Natural killer cell (primary cell): ENCODE results near the gene RLBP1. TPM values are rescaled to one million over a fixed set of nuclear protein-coding genes. Genes with fewer than 3 reads are reported as not detected.
A peak's percentile ranks its signal among the peaks of the same experiment; 100 is the strongest.

Source experiments
- ATAC-seq, 3 donors: fragments of 150-1000 bp in 2 of 3; fragments of 200-7000 bp in 1 of 3; cut with Tn5 transposase; 1 replicate in 1 of 3; 2 replicates in 2 of 3; pipeline ENCODE4 v1.10.0; 2021; ENCODE audit warnings: mild to moderate bottlenecking in 2 of 3, moderate library complexity in 2 of 3
- DNase-seq, 2 donors: peaks; one replicate each; pipeline versions ENCODE4 v3.0.0 to v3.0.0-alpha.2; 2013 to 2021; ENCODE audit warnings: mixed read lengths in 1 of 2
- H3K27ac ChIP-seq: one replicate; pipeline ENCODE4 v1.5.1; 2013; ENCODE audit warnings: mild to moderate bottlenecking, low read length
- H3K27me3 ChIP-seq: one replicate; pipeline ENCODE4 v1.6.1; 2013; ENCODE audit warnings: low read length; ENCODE audit not compliant: control insufficient read depth, insufficient read depth
- H3K36me3 ChIP-seq: one replicate; pipeline ENCODE4 v1.6.1; 2013; ENCODE audit warnings: low read length; ENCODE audit not compliant: control insufficient read depth, insufficient read depth
- H3K4me1 ChIP-seq: one replicate; pipeline ENCODE4 v1.6.1; 2013; ENCODE audit warnings: low read length; ENCODE audit not compliant: control insufficient read depth, insufficient read depth
- H3K4me3 ChIP-seq: one replicate; pipeline ENCODE4 v1.5.1; 2013; ENCODE audit warnings: low read length
- H3K9me3 ChIP-seq: one replicate; pipeline ENCODE4 v1.6.1; 2013; ENCODE audit warnings: low read length; ENCODE audit not compliant: control insufficient read depth, insufficient read depth
- H3K27ac Mint-ChIP-seq, 2 donors: one replicate each; pipeline ENCODE4 v1.8.0; 2022; ENCODE audit warnings: mild to moderate bottlenecking in 2 of 2, mixed read lengths in 2 of 2, moderate library complexity in 1 of 2
- H3K27me3 Mint-ChIP-seq, 2 donors: one replicate each; pipeline ENCODE4 v1.8.0; 2022; ENCODE audit warnings: low read depth in 2 of 2, mixed read lengths in 2 of 2
- H3K36me3 Mint-ChIP-seq: one replicate; pipeline ENCODE4 v1.8.0; 2022; ENCODE audit warnings: mixed read lengths
- H3K4me1 Mint-ChIP-seq, 2 donors: one replicate each; pipeline ENCODE4 v1.8.0; 2022; ENCODE audit warnings: mixed read lengths in 2 of 2
- H3K4me3 Mint-ChIP-seq: one replicate; pipeline ENCODE4 v1.8.0; 2022; ENCODE audit warnings: mild to moderate bottlenecking, moderate library complexity, mixed read lengths
- H3K9me3 Mint-ChIP-seq, 2 donors: one replicate each; pipeline ENCODE4 v1.8.0; 2022; ENCODE audit warnings: mixed read lengths in 2 of 2
- CTCF ChIP-seq: fragments of 200-600 bp; IDR thresholded peaks from one replicate; pipeline ENCODE4 v1.8.0; 2022; ENCODE audit warnings: antibody characterized with exemption
- WGBS: methylation state at CpG from one replicate; pipeline ENCODE4 v1.1.7; 2013; ENCODE audit warnings: missing lambda C conversion rate; ENCODE audit not compliant: insufficient coverage; 5-methylcytosine and 5-hydroxymethylcytosine counted together
- intact Hi-C: fragments of 100-400 bp; cut with micrococcal nuclease; formaldehyde crosslinking; loops from one replicate; pipeline ENCODE4 v1.14.2; 2022
- total RNA-seq, 4 donors: library from RNA; stranded (reverse); fragments of 120-200 nt in 1 of 4; gene quantifications; one replicate each; pipeline versions ENCODE4 v1.2.3 to v1.2.4, GENCODE V29; 2013 to 2022

The RLBP1 gene
- total RNA-seq, 3 donors from 2014 or later (not counting 1 experiment from before 2014, with no cell fraction given), result not detected

- WGBS, result 46% methylated on average over 1 of the region's 2 CpGs
- no peak for ATAC-seq
- no peaks in the 10 kb centered on the region for H3K27me3 Mint-ChIP-seq
- no peaks in the 10 kb centered on the region for H3K27me3 ChIP-seq
- no peak for DNase-seq
- no peak overlapping the region for H3K27ac ChIP-seq
- peaks cover 15% of the 10 kb centered on the region for H3K4me1 ChIP-seq
- no peak overlapping the region for H3K4me3 Mint-ChIP-seq
- H3K27ac Mint-ChIP-seq, result peak overlapping the region in 1 of 2 donors; percentile 72
- intact Hi-C loops, result no loop called here
- H3K36me3 Mint-ChIP-seq, result no peaks in the 10 kb centered on the region
- peaks cover 49 to 55% of the 10 kb centered on the region in 2 donors for H3K4me1 Mint-ChIP-seq
- TF ChIP-seq CTCF, result no peak
- H3K9me3 ChIP-seq, result no peaks in the 10 kb centered on the region
- H3K4me3 ChIP-seq, result no peak overlapping the region
- H3K9me3 Mint-ChIP-seq, result no peaks in the 10 kb centered on the region
- H3K36me3 ChIP-seq, result peaks cover 4% of the 10 kb centered on the region
Measured at GRCh38 chr15:89165677-89166076, 55.7 kb downstream of the RLBP1 start.

- H3K27ac ChIP-seq, result no peak overlapping the region
- no peaks in the 10 kb centered on the region for H3K9me3 ChIP-seq
- H3K9me3 Mint-ChIP-seq, result no peaks in the 10 kb centered on the region
- peaks cover 6% of the 10 kb centered on the region for H3K36me3 ChIP-seq
- H3K4me3 ChIP-seq, result no peak overlapping the region
- no peaks in the 10 kb centered on the region for H3K36me3 Mint-ChIP-seq
- peak overlapping the region; percentile 24 to 72 for H3K27ac Mint-ChIP-seq
- H3K27me3 Mint-ChIP-seq, result no peaks in the 10 kb centered on the region
- DNase-seq (no peak), ATAC-seq (no peak)
- WGBS, result 97% methylated on average over 6 of the region's 7 CpGs
- H3K4me3 Mint-ChIP-seq, result no peak overlapping the region
- peaks cover 15% of the 10 kb centered on the region for H3K4me1 ChIP-seq
- H3K27me3 ChIP-seq, result no peaks in the 10 kb centered on the region
- peaks cover 53 to 54% of the 10 kb centered on the region in 2 donors for H3K4me1 Mint-ChIP-seq
- no peak for TF ChIP-seq CTCF
- intact Hi-C loops, result no loop called here
Measured at GRCh38 chr15:89164712-89165211, 56.6 kb downstream of the RLBP1 start.

GRCh38 chr15:89163271-89164055, 57.9 kb downstream of the RLBP1 start:
- Mint-ChIP-seq H3K4me3 (no peak overlapping the region), H3K9me3 (no peaks in the 10 kb centered on the region), H3K27me3 (no peaks in the 10 kb centered on the region), H3K27ac (peak overlapping the region; percentile 83 to 88), H3K4me1 (peaks cover 47 to 55% of the 10 kb centered on the region in 2 donors), H3K36me3 (peaks cover 1% of the 10 kb centered on the region)
- DNase-seq (no peak), ATAC-seq (no peak)
- H3K36me3 ChIP-seq, result peaks cover 9% of the 10 kb centered on the region
- intact Hi-C loops, result no loop called here
- WGBS, result 98% methylated on average over 5 of the region's 5 CpGs
- no peaks in the 10 kb centered on the region for H3K27me3 ChIP-seq
- no peak for TF ChIP-seq CTCF
- peaks cover 15% of the 10 kb centered on the region for H3K4me1 ChIP-seq
- H3K4me3 ChIP-seq, result no peak overlapping the region
- no peak overlapping the region for H3K27ac ChIP-seq
- no peaks in the 10 kb centered on the region for H3K9me3 ChIP-seq
